ENCODE results near the gene CCDC78. TPM values are rescaled to one million over a fixed set of nuclear protein-coding genes. Genes with fewer than 3 reads are reported as not detected.

CCDC78 gene
- total and polyA plus RNA-seq, 2 donors (not counting 3 experiments of a cell fraction or from before 2014, with no cell fraction given): 0.50 to 1.3 TPM

DNA sequence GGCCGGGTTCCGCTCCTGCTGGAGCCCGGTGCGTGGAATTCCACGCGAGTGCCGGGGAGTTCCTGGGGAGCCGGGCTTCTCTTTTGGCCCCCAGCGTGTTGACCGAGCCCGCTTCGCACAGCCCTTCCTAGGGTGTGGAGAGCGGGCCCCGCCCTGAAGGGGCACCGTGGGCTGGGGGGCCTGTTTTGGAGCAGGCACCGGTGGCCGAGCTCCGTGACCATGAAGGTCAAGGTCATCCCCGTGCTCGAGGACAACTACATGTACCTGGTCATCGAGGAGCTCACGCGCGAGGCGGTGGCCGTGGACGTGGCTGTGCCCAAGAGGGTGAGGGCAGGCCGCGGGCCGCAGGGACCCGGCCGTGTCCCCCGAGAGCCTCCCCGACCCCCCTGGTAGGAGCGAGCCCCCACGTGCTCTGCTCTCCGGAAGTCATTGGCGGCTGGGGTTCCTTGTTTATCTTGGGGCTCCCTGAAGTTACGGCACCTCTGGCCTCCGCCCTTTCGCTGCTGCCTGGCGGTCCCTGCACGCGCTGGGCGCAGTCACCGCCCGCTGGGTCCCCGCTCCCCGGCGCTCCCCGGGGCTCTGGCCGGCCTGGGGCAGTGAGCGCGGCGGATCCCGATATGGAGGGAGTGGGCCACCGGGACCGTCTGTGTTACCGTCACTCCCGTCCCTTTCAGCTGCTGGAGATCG, 1.2 kb upstream of the CCDC78 start:
- H4K20me1 ChIP-seq (replicated peaks; ENCODE audit: control insufficient read depth, extremely low read depth, insufficient read depth, low read length): no peaks in the 10 kb centered on the region
- no peak overlapping the region for H3K27ac ChIP-seq (ENCODE audit: insufficient read depth, low read depth, low read length)
- dilution Hi-C loops (cut with MboI; ENCODE audit: extremely low pct_ligation_motif_present, low sequenced_read_pairs) (no loop called here), intact Hi-C loops (cut with micrococcal nuclease) (no loop called here)
- no TSS peak for BruUV-seq (replicated peaks)
- H2AFZ ChIP-seq (ENCODE audit: low read depth, low read length): peak overlapping the region; percentile 61
- H3K79me2 ChIP-seq (ENCODE audit: control insufficient read depth, insufficient read depth, low read length): no peaks in the 10 kb centered on the region
- peaks cover 13% of the 10 kb centered on the region for H3K4me1 ChIP-seq (ENCODE audit: control insufficient read depth, extremely low read depth, insufficient read depth, low read length)
- H3K9me3 ChIP-seq (replicated peaks; ENCODE audit: control insufficient read depth, insufficient read depth, low read length): no peaks in the 10 kb centered on the region
- DNase-seq (ENCODE audit: low read depth, low spot score) (no peak), FAIRE-seq (no peak)
- CTCF ChIA-PET: interaction anchor here (1.0 to 5.7 kb wide), 5 partner anchors 9 to 61 kb away, joined by 3 to 34 read pairs (median 6); partner anchors contain the start of genes CHTF18, METRN and RPUSD1
- peak overlapping the region; percentile 17 to 61 (median 44) for H3K4me3 ChIP-seq (replicated peaks in 1 of 3; ENCODE audit: insufficient read depth in 1 of 3, low read depth in 1 of 3, low read length in 3 of 3)
- POLR2A ChIA-PET: no interaction called here
- TF ChIP-seq MYC (IDR thresholded peaks at IDR 0.05; ENCODE audit: low read depth, low read length) (no peak), JUN (IDR thresholded peaks at IDR 0.05; ENCODE audit: borderline replicate concordance, insufficient read depth, insufficient read length, low read depth) (no peak), GATA2 (IDR thresholded peaks at IDR 0.05; ENCODE audit: insufficient read depth, insufficient read length, low read depth, low read length) (no peak), POLR2AphosphoS5 (IDR thresholded peaks at IDR 0.05; ENCODE audit: insufficient read depth, low read depth, low read length) (no peak)
- TF ChIP-seq, protein P1, sequence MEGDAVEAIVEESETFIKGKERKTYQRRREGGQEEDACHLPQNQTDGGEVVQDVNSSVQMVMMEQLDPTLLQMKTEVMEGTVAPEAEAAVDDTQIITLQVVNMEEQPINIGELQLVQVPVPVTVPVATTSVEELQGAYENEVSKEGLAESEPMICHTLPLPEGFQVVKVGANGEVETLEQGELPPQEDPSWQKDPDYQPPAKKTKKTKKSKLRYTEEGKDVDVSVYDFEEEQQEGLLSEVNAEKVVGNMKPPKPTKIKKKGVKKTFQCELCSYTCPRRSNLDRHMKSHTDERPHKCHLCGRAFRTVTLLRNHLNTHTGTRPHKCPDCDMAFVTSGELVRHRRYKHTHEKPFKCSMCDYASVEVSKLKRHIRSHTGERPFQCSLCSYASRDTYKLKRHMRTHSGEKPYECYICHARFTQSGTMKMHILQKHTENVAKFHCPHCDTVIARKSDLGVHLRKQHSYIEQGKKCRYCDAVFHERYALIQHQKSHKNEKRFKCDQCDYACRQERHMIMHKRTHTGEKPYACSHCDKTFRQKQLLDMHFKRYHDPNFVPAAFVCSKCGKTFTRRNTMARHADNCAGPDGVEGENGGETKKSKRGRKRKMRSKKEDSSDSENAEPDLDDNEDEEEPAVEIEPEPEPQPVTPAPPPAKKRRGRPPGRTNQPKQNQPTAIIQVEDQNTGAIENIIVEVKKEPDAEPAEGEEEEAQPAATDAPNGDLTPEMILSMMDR (IDR thresholded peaks at IDR 0.05; ENCODE audit: extremely low read depth in 1 of 2, insufficient read depth in 1 of 2, low read depth in 1 of 2, low read length in 2 of 2): no peak
- peak overlapping the region; percentile 69 for H3K4me2 ChIP-seq (ENCODE audit: insufficient read depth, low read length)
- no peaks in the 10 kb centered on the region for H3K9me1 ChIP-seq (replicated peaks; ENCODE audit: control insufficient read depth, extremely low read depth, insufficient read depth, low read length)
- no peaks in the 10 kb centered on the region for H3K27me3 ChIP-seq (ENCODE audit: control insufficient read depth in 2 of 2, insufficient read depth in 2 of 2, low read length in 2 of 2)
- peaks cover 2 to 4% of the 10 kb centered on the region in 2 experiments for H3K36me3 ChIP-seq (ENCODE audit: control insufficient read depth in 2 of 2, extremely low read depth in 1 of 2, insufficient read depth in 2 of 2, low read length in 2 of 2)
- H3K9ac ChIP-seq (replicated peaks; ENCODE audit: extremely low read depth, insufficient read depth, low read length): peak overlapping the region; percentile 14
